ENCODE measurements around the gene FRMD5.

The FRMD5 gene

GRCh38 chr15:44081026-44082013 lies 113.8 kb downstream of the FRMD5 start:
- Histone ChIP-seq H3K4me3 (ENCODE audit: low read length) (no peak overlapping the region), H3K9me3 (replicated peaks; ENCODE audit: insufficient read depth, low read length) (no peaks in the 10 kb centered on the region), H3K27ac (ENCODE audit: low read length) (no peak overlapping the region), H3K9ac (ENCODE audit: low read length) (no peak overlapping the region), H2AFZ (ENCODE audit: low read length) (no peak overlapping the region), H3K36me3 (replicated peaks; ENCODE audit: insufficient read depth, low read length) (no peaks in the 10 kb centered on the region), H4K20me1 (ENCODE audit: insufficient read depth, low read length) (no peaks in the 10 kb centered on the region), H3K9me2 (replicated peaks; ENCODE audit: insufficient read depth, low read length) (no peaks in the 10 kb centered on the region), H3K4me2 (ENCODE audit: low read depth, low read length) (no peak overlapping the region), H3K79me2 (ENCODE audit: low read length) (no peaks in the 10 kb centered on the region), H3K4me1 (ENCODE audit: low read length) (0 out of 2 replicates have a peak, but pooled peaks cover 6% of the 10 kb centered on the region), H3F3A (ENCODE audit: insufficient read depth, low read length) (no peaks in the 10 kb centered on the region), H3K27me3 (replicated peaks; ENCODE audit: insufficient read depth, low read length) (no peaks in the 10 kb centered on the region)
- TF ChIP-seq EZH2phosphoT487 (IDR thresholded peaks at IDR 0.05; ENCODE audit: low read length) (no peak), CTCF (IDR thresholded peaks at IDR 0.05; ENCODE audit: low read length) (no peak), EZH2 (optimal IDR thresholded peaks at IDR 0.05; ENCODE audit: low read depth, low read length) (no peak)
- no peak for DNase-seq

- Histone ChIP-seq H3K9me2 (replicated peaks; ENCODE audit: insufficient read depth, low read length) (no peaks in the 10 kb centered on the region), H3K9ac (ENCODE audit: low read length) (no peak overlapping the region), H3F3A (ENCODE audit: insufficient read depth, low read length) (no peaks in the 10 kb centered on the region), H3K27me3 (replicated peaks; ENCODE audit: insufficient read depth, low read length) (no peaks in the 10 kb centered on the region), H3K9me3 (replicated peaks; ENCODE audit: insufficient read depth, low read length) (no peaks in the 10 kb centered on the region), H4K20me1 (ENCODE audit: insufficient read depth, low read length) (no peaks in the 10 kb centered on the region), H3K27ac (ENCODE audit: low read length) (no peak overlapping the region), H3K4me1 (ENCODE audit: low read length) (no peaks in the 10 kb centered on the region), H3K36me3 (replicated peaks; ENCODE audit: insufficient read depth, low read length) (no peaks in the 10 kb centered on the region), H2AFZ (ENCODE audit: low read length) (no peak overlapping the region), H3K4me3 (ENCODE audit: low read length) (no peak overlapping the region), H3K79me2 (ENCODE audit: low read length) (no peaks in the 10 kb centered on the region), H3K4me2 (ENCODE audit: low read depth, low read length) (no peak overlapping the region)
- TF ChIP-seq EZH2 (optimal IDR thresholded peaks at IDR 0.05; ENCODE audit: low read depth, low read length) (no peak), EZH2phosphoT487 (IDR thresholded peaks at IDR 0.05; ENCODE audit: low read length) (no peak), CTCF (IDR thresholded peaks at IDR 0.05; ENCODE audit: low read length) (no peak)
- DNase-seq: no peak
Measured at GRCh38 chr15:44075535-44075934, 119.5 kb downstream of the FRMD5 start.

GRCh38 chr15:44069489-44069888 lies 125.6 kb downstream of the FRMD5 start:
- no peak overlapping the region for H3K4me3 ChIP-seq (ENCODE audit: low read length)
- H3F3A ChIP-seq (ENCODE audit: insufficient read depth, low read length): no peaks in the 10 kb centered on the region
- no peaks in the 10 kb centered on the region for H3K9me3 ChIP-seq (replicated peaks; ENCODE audit: insufficient read depth, low read length)

More at GRCh38 chr15:44069489-44069888, 125.6 kb downstream of the FRMD5 start:
- Histone ChIP-seq H2AFZ (ENCODE audit: low read length) (no peak overlapping the region), H3K79me2 (ENCODE audit: low read length) (no peaks in the 10 kb centered on the region), H3K9me2 (replicated peaks; ENCODE audit: insufficient read depth, low read length) (no peaks in the 10 kb centered on the region), H3K27me3 (replicated peaks; ENCODE audit: insufficient read depth, low read length) (no peaks in the 10 kb centered on the region), H3K4me1 (ENCODE audit: low read length) (peaks cover 10% of the 10 kb centered on the region; the same call in 1 of the 2 replicates), H3K36me3 (replicated peaks; ENCODE audit: insufficient read depth, low read length) (no peaks in the 10 kb centered on the region), H3K9ac (ENCODE audit: low read length) (no peak overlapping the region), H3K27ac (ENCODE audit: low read length) (no peak overlapping the region), H3K4me2 (ENCODE audit: low read depth, low read length) (no peak overlapping the region), H4K20me1 (ENCODE audit: insufficient read depth, low read length) (no peaks in the 10 kb centered on the region)
- DNase-seq: no peak
- TF ChIP-seq EZH2phosphoT487 (IDR thresholded peaks at IDR 0.05; ENCODE audit: low read length) (no peak), CTCF (IDR thresholded peaks at IDR 0.05; ENCODE audit: low read length) (no peak), EZH2 (optimal IDR thresholded peaks at IDR 0.05; ENCODE audit: low read depth, low read length) (no peak)

All from MM.1S (cell line).